Stimulated activated CD4-positive, alpha-beta T cell treated with anti-CD3 and anti-CD28 coated beads, Interleukin-12 subunit alpha, Interleukin-12 subunit beta, amount 100 ng/mL, for 48 hours (primary cell): ENCODE measurements around the gene MSN.
A peak's percentile ranks its signal among the peaks of the same experiment; 100 is the strongest.

Source experiments
- DNase-seq, 3 donors: peaks; one replicate each; pipeline ENCODE4 v3.0.0-alpha.2; 2020; ENCODE audit warnings: low read depth in 2 of 3, low spot score in 1 of 3

Gene MSN

DNA sequence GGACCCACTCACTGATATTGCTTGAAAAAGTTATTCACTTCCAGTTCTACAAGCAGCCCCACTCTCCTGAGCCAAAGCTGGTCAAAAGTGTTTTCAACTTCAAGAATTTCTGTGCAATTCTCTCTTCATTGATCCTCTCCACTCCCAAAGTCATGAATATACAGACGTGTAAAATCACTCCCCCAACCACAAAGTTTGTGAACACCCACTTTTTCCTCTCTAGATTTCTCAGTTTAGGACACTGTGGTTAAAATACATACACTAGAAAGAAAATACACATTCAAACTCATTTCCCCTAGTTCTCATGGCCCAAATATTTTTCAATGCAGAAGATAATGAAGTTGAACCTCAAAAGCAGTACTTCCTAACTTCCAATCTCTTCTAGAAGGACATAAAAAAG, 116.3 kb downstream of the MSN start:
- DNase-seq, result peak in 1 of 3 donors; percentile 1
